Left ventricle myocardium inferior (tissue), 1 donor: ENCODE measurements around the gene DISP2. TPM values are rescaled to one million over a fixed set of nuclear protein-coding genes. Genes with fewer than 3 reads are reported as not detected.

Experiments
- DNase-seq: peaks from one replicate; pipeline ENCODE4 v3.0.0-alpha.2; 2020
- H3K27ac ChIP-seq: fragments of 200-600 bp; replicated peaks from 2 replicates; pipeline ENCODE4 v1.8.0; 2021
- H3K27me3 ChIP-seq: fragments of 200-600 bp; 2 replicates; pipeline ENCODE4 v1.8.0; 2021; ENCODE audit warnings: low read depth
- H3K36me3 ChIP-seq: fragments of 200-600 bp; 2 replicates; pipeline ENCODE4 v1.8.0; 2021
- H3K4me1 ChIP-seq: fragments of 200-600 bp; 2 replicates; pipeline ENCODE4 v1.8.0; 2021
- H3K4me3 ChIP-seq: fragments of 200-600 bp; 2 replicates; pipeline ENCODE4 v1.8.0; 2021; ENCODE audit warnings: mild to moderate bottlenecking, moderate library complexity
- H3K9me3 ChIP-seq: fragments of 200-600 bp; replicated peaks from 2 replicates; pipeline ENCODE4 v1.8.0; 2021
- intact Hi-C: fragments of 100-400 bp; cut with micrococcal nuclease; formaldehyde crosslinking; loops from one replicate; pipeline ENCODE4 v1.11.0; 2022
- total RNA-seq: library from RNA; stranded (reverse); fragmentation: NEBNext Ultra II Directional; extraction: Animal tissue kit (Norgen Biotek cat#: 25700); gene quantifications from one replicate; pipeline ENCODE4 v1.2.1, GENCODE V29; 2021
- TF ChIP-seq, protein P1 (sequence below): fragments of 200-600 bp; IDR thresholded peaks from 2 replicates; pipeline ENCODE4 v1.8.0; 2021; ENCODE audit warnings: antibody characterized with exemption, mild to moderate bottlenecking, borderline replicate concordance
- donor health status: DM: no; HTN: yes; CAD: no; lungs with severe emphysema.

DISP2 gene
- total RNA-seq, 1 donor from 2014 or later = 3.0 TPM

DNA sequence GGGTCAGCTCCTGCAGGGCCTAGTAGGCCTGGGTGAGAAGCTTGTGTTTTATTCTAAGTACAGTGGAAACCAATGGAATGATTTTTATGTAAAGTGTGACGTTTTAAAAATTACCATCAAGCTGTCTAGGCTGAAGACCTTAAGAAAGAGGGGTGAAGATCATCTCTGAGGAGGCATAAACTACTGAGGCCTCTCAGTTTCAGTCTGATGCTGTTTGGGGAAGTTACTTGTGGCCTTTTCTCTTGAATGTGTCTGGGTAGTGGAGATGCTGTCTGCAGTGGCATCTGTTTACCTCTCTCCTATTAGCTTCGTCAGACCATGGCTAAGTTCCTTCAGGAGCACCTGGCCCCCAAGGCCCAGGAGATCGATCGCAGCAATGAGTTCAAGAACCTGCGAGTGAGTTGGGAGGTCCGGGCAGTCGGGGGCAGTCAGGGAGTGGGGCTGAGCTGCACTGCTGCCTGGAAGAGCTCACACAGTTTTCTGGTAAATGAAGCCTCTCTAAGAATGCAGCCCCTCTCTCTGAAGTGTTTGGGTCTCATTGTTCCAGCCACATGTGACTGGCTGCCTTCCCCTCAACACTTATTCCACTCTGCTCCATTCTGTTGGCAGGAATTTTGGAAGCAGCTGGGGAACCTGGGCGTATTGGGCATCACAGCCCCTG is 49.4 kb downstream of the DISP2 start:
- Histone ChIP-seq H3K36me3 (peaks cover 49% of the 10 kb centered on the region), H3K9me3 (no peaks in the 10 kb centered on the region), H3K27me3 (no peaks in the 10 kb centered on the region), H3K27ac (no peak overlapping the region), H3K4me1 (peaks cover 33% of the 10 kb centered on the region), H3K4me3 (no peak overlapping the region)
- intact Hi-C loops = no loop called here
- no peak for DNase-seq
- TF ChIP-seq, protein P1, sequence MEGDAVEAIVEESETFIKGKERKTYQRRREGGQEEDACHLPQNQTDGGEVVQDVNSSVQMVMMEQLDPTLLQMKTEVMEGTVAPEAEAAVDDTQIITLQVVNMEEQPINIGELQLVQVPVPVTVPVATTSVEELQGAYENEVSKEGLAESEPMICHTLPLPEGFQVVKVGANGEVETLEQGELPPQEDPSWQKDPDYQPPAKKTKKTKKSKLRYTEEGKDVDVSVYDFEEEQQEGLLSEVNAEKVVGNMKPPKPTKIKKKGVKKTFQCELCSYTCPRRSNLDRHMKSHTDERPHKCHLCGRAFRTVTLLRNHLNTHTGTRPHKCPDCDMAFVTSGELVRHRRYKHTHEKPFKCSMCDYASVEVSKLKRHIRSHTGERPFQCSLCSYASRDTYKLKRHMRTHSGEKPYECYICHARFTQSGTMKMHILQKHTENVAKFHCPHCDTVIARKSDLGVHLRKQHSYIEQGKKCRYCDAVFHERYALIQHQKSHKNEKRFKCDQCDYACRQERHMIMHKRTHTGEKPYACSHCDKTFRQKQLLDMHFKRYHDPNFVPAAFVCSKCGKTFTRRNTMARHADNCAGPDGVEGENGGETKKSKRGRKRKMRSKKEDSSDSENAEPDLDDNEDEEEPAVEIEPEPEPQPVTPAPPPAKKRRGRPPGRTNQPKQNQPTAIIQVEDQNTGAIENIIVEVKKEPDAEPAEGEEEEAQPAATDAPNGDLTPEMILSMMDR = no peak

DNA sequence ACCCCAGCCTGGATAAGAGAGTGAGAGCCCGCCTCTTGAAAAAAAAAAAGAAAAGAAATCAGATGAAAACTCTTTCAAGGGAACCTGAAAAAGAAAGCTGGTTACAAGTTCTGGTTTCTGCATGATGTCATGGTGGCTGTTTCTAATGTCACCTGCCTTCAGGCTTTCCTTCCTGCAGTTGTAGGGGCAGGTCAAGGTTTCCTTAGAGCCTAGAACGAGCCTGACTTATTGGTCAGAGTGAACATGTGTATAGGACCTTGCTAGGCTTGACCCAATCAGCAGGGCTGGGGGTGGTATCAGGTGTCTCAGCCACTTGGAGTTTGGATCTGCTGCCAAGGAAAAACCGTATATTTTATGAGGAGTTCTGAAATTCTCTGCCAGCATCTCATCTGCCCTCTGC is 51.3 kb downstream of the DISP2 start:
- Histone ChIP-seq H3K27me3 (no peaks in the 10 kb centered on the region), H3K9me3 (no peaks in the 10 kb centered on the region), H3K36me3 (peaks cover 69% of the 10 kb centered on the region), H3K4me1 (peaks cover 33% of the 10 kb centered on the region), H3K4me3 (no peak overlapping the region), H3K27ac (no peak overlapping the region)
- no peak for DNase-seq
- intact Hi-C loops = no loop called here
- TF ChIP-seq, protein P1 = no peak

DNA sequence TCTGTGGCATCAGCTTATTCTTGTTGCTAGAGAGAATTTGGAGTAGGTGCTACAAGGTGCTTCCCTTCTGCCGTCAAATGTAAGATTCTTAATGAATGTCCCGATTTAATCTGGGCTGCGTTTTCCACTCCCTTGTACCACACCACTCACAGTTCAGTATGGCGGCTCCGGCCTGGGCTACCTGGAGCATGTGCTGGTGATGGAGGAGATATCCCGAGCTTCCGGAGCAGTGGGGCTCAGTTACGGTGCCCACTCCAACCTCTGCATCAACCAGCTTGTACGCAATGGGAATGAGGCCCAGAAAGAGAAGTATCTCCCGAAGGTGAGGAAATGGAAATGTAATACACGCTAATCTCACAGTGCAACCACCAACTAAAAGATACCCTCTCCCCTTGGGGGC is 52.5 kb downstream of the DISP2 start:
- peaks cover 80% of the 10 kb centered on the region for H3K36me3 ChIP-seq

DNA sequence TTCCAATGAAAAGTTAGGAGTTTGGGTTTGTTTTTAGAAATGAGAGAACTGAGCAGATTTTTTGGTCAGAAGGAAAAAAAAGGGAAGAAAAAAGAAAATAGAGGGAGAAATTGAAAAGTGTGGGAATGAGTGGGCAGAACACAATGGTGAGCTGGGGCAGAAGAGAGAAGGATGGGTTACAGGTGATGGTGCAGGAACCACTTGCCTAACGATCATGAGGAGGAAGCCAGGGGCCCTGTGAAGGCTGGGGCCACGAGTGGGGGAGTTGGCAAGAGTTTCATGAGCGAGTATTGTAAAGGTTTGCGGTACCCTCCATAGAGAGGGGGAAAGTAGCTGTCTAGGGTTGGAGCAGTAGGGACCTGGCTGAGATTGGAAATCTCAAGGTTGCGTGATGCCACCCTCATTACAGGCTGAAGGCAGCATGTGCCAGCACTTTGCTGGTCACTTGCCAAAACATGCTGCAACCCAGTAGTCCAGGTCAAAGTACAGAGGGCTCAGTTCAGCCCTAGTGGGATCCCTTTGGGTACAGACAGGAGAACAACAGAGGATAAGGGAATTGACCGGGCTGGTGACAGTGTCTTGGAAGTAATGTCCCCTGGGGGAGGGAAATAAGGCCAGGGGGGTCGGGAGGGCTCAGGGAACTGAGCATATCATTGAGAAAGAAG is 54.2 kb downstream of the DISP2 start:
- no peaks in the 10 kb centered on the region for H3K9me3 ChIP-seq
- H3K36me3 ChIP-seq = peaks cover 91% of the 10 kb centered on the region
- H3K27ac ChIP-seq = no peak overlapping the region
- TF ChIP-seq, protein P1 = no peak
- no peaks in the 10 kb centered on the region for H3K27me3 ChIP-seq
- DNase-seq = no peak
- intact Hi-C loops = no loop called here
- no peak overlapping the region for H3K4me3 ChIP-seq
- peaks cover 10% of the 10 kb centered on the region for H3K4me1 ChIP-seq

More for the DNA sequence above, 52.5 kb downstream of the DISP2 start:
- no peak for DNase-seq
- Histone ChIP-seq H3K9me3 (no peaks in the 10 kb centered on the region), H3K4me3 (no peak overlapping the region), H3K27me3 (no peaks in the 10 kb centered on the region), H3K4me1 (peaks cover 26% of the 10 kb centered on the region), H3K27ac (no peak overlapping the region)
- TF ChIP-seq, protein P1 = no peak
- intact Hi-C loops = no loop called here

DNA sequence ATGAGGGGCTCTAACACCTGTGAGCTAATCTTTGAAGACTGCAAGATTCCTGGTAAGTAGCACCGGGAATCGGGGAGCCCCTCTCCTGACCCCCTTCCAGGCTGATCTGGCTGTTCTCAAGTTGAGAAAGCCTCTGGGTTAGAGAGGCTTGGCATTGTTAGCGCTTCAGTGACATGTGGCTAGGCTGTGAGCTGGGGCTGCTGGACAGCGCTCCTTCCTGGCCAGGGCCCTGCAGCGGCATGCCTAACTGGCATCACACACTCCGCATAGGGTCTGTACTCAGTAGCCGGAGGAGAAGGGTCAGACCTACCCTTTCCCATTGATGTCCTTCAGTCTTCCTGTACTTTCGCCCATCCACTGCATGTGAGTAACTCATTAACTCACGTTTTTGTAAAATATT is 55.0 kb downstream of the DISP2 start:
- no peak overlapping the region for H3K4me3 ChIP-seq
- no peak overlapping the region for H3K27ac ChIP-seq
- H3K36me3 ChIP-seq = peaks cover 91% of the 10 kb centered on the region
- no peaks in the 10 kb centered on the region for H3K27me3 ChIP-seq
- peaks cover 5% of the 10 kb centered on the region for H3K4me1 ChIP-seq
- intact Hi-C loops = no loop called here
- TF ChIP-seq, protein P1 = no peak
- no peaks in the 10 kb centered on the region for H3K9me3 ChIP-seq
- DNase-seq = no peak
